T-helper 1 cell (primary cell): ENCODE results near the gene EDEM3.
A peak's percentile ranks its signal among the peaks of the same experiment; 100 is the strongest.
"Not testable (repeated sequence)": the region's sequence is repeated elsewhere in the genome, so short reads cannot be mapped to it uniquely, and the experiment has no call there.

Experiments used
- DNase-seq, 5 donors: peaks; one replicate each; pipeline ENCODE4 v3.0.0-alpha.2; 2012 to 2020
- total RNA-seq, 4 donors: gene quantifications; one replicate each; lab custom pipeline; 2026; lab: John Stamatoyannopoulos, UW

Gene EDEM3, protein sequence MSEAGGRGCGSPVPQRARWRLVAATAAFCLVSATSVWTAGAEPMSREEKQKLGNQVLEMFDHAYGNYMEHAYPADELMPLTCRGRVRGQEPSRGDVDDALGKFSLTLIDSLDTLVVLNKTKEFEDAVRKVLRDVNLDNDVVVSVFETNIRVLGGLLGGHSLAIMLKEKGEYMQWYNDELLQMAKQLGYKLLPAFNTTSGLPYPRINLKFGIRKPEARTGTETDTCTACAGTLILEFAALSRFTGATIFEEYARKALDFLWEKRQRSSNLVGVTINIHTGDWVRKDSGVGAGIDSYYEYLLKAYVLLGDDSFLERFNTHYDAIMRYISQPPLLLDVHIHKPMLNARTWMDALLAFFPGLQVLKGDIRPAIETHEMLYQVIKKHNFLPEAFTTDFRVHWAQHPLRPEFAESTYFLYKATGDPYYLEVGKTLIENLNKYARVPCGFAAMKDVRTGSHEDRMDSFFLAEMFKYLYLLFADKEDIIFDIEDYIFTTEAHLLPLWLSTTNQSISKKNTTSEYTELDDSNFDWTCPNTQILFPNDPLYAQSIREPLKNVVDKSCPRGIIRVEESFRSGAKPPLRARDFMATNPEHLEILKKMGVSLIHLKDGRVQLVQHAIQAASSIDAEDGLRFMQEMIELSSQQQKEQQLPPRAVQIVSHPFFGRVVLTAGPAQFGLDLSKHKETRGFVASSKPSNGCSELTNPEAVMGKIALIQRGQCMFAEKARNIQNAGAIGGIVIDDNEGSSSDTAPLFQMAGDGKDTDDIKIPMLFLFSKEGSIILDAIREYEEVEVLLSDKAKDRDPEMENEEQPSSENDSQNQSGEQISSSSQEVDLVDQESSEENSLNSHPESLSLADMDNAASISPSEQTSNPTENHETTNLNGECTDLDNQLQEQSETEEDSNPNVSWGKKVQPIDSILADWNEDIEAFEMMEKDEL
- total RNA-seq = 54.9 to 109 (median 81.4) reads per million in 4 donors

DNA sequence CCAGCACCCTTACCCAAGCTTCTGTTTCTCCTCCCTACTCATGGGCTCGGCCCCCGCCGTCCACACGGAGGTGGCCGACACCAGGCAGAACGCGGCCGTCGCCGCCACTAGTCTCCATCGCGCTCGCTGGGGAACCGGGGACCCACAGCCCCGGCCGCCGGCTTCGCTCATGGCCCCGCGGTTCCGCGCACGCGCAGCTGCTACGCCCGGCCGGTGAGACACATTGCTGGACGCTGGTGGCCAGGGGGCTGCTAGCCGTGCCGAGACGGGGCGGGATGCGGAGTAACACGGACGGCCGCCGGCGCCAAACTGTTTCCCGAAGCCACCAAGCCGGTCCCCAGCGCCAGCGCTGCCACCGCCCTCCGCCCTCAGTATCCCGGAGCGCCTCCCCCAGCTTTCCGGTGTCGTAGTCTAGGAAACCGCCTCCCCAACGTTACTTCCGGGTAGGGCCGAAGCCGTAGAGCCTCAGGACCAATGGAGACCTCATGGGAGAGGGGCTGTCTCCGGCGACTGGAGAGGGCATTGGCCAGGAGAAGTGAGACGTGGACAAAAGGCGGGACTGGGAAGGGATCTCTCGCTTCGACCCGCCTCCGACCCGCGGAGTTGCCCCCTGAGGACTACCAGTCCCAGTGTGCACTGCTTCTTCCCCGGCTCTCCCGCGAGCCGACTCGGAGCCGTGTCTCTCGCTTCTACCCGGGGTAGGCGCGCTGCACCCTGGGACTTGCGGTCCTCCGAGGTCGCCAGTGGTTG, at the start of gene EDEM3:
EDEM3 (minus strand) TSS at position 383 of the 750 bp plus-strand sequence; CDS start at position 171, 212 bp downstream.
- peak; percentile 96 to 99 (median 97) for DNase-seq

DNA sequence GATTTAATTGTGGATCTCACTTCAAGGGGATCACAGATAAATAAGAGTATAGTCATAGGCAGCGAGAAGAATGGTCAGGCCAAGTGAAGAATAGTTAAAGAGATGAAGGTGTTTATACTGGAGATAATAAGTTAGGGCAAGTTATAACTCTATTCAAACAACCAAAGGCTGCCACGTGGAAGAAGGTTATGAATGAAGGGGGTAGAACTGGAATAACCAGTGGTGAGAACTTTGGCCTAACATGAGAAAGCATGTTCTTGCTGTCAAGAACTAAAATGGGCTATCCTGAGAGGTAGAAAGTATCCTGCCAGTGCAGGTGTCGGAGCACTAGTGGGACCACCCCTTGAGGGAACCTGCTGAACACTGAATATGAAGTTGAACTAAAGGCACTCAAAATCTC, 49.6 kb upstream of the EDEM3 start:
- no peak for DNase-seq

DNA sequence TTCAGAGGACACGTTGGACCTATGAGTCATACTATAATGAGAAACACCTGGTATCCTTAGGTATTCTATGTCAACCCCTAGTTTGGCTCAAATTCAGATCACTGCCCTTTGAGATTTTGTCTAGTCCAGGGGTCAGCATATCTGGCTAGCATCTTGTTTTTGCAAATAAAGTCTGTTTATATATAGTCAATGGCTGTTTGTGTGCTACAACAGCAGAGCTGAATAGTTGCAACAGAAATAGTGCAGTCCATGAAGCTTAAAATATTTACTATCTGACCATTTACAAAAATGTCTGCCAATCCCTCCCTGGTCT, 48.5 kb upstream of the EDEM3 start:
- DNase-seq = no peak

- DNase-seq = no peak
These were observed 47.9 kb upstream of the EDEM3 start for GRCh38 chr1:184802354-184803179.

DNA sequence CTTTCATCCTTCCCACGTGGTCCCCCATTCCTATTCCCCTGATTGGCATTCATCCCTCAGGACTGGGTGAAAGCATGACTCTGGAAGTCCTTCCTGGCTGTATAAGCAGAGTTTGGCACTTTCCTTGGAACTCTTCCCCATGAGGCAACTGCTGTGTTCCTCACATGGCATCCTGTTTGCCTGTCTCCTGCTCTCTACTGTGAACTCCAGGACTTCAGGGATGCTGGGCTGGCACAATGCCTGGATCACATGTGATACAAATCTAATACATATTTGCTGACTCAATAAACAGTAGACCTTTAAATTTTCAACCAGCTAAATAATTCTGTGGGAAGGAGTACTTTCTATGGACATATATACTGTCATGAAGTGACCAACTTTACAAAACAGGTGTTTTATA, 46.8 kb upstream of the EDEM3 start:
- DNase-seq = no peak

- no peak for DNase-seq
These were observed 46.2 kb upstream of the EDEM3 start for GRCh38 chr1:184800876-184801275.

GRCh38 chr1:184793967-184794366, 39.3 kb upstream of the EDEM3 start:
- no peak for DNase-seq

DNA sequence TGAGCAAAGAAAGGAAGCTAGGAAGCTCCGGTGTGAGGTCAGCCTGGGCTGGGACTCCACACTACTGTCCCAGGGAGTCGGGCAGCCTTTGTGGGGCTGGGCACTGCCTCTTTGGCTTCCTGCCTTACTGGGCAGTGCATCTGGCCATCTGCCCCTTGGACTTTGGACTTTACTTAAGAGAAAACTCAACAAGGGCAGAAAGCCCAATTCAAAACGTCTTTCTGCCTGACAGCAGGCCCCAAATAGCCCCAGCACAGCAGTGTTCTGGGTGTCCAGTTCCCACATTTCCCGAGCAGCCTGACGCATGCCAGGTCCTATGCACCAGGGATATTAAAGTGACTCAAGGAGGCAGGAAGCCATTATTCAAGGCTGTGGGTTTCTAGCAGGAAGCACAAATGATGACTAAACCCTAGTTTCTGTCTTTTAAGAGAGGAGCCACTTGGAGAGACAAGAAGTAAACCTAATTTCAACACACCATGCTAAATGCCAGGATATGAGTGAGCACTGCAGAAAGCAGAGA, 37.9 kb upstream of the EDEM3 start:
- DNase-seq = peak in 1 of 5 donors; percentile 49

GRCh38 chr1:184791550-184791900, 36.9 kb upstream of the EDEM3 start:
- DNase-seq = no peak

- no peak for DNase-seq
These were observed 36.2 kb upstream of the EDEM3 start for GRCh38 chr1:184790642-184791549.

DNA sequence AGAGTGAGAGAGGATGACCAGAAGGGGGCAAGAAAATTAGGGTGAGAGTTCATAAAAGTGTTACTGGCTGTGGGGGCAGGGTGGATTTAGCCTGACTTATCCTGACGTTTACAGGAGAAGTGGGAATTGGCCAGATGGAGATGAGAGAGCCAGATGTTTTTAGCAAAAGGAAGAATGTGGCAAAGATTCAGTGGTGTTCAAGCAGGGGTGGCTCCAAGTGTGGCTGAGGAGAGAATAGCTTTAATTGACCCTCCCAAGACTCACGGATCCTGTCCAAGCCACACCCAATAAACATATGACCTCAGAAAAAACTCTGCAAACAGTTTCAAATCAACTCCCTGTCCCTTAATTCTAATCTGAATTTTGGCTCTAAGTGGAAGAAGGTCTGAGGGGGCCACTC, 35.2 kb upstream of the EDEM3 start:
- DNase-seq = no peak

GRCh38 chr1:184788970-184789369, 34.3 kb upstream of the EDEM3 start:
- DNase-seq = no peak

DNA sequence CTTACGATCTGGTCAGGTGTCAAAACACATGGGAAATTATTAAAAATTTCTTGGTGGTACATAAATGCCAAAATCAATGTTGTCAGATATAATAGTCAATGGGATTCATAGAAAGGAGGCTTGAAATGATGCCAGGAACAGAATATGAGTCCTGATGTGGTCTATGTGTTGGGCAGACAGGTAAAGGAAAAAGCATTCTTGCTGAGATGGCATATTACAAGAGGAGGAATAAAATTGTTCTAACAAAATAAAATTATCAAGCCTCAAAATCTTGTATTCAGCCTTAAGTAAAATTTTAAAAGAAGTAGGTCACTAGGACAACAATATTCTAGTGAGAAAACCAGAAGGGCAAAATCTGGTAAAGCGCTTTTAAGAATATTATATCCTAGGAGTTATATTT, 30.9 kb upstream of the EDEM3 start:
- DNase-seq = no peak

GRCh38 chr1:184783723-184784122, 29.1 kb upstream of the EDEM3 start:
- not testable (repeated sequence) for DNase-seq

GRCh38 chr1:184781941-184782340, 27.3 kb upstream of the EDEM3 start:
- no peak for DNase-seq

GRCh38 chr1:184775885-184776284, 21.2 kb upstream of the EDEM3 start:
- DNase-seq = no peak

GRCh38 chr1:184775329-184775728, 20.7 kb upstream of the EDEM3 start:
- no peak for DNase-seq

- no peak for DNase-seq
These were observed 19.2 kb upstream of the EDEM3 start for GRCh38 chr1:184773762-184774320.

DNA sequence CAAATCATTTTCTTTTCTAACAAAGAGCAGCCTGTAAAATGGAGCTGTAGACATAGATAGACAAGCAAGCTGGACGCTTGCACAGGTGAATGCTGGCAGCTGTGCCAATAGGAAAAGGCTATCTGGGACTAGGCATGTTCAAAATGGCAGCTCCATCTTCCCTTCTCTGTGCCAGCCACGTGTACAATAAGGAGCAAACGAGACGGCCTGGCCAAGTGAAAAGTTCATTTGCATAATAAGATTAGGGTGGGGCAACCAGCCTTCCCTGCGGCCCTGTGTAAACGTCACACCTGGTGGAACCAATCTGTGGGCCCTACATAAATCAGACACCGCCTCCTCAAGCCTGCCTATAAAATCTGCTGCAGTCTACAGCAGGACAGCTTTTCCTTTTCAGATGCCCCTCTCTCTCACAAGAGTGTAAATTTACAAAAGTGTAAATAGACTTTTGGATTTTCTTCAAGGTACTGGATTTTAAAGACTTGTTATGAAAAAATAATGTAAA, 16.6 kb upstream of the EDEM3 start:
- DNase-seq = no peak
